ENCODE results near the gene PDE1A.

DNA sequence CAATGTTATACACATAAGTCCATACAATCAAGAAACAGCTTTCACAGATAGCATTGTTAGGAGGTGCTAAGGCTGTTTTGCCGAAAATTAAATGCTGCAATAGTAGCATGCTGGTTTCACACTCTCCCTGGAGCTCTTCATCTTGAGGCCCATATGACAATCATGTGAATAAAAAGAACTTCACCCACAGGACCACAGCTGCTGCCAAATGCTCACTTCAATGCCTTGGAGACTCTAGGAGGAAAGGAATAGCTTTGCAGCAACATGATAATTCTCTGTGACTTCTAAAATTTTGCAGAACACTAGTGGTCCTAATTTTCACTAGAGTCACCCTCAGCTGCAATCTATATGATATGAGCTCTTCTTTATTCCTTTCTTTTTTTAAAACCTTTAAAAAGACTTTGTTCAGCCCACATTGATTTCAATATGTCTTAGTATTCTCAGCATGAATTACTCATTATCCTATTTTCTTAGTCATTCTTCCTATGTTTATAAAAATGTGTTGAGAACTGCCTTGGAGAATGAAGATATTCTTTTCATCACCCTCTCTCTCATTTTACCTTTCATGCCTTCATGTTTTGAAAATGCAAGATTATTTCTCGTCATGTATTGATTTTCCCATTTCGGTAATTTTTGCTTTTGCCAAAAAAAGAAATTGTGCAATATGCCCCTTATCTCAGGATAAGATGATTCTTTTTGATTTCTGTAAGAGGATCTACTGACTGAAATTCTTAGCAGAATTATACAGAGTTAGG, 108.2 kb downstream of the PDE1A start:
- TF ChIP-seq, protein P1, sequence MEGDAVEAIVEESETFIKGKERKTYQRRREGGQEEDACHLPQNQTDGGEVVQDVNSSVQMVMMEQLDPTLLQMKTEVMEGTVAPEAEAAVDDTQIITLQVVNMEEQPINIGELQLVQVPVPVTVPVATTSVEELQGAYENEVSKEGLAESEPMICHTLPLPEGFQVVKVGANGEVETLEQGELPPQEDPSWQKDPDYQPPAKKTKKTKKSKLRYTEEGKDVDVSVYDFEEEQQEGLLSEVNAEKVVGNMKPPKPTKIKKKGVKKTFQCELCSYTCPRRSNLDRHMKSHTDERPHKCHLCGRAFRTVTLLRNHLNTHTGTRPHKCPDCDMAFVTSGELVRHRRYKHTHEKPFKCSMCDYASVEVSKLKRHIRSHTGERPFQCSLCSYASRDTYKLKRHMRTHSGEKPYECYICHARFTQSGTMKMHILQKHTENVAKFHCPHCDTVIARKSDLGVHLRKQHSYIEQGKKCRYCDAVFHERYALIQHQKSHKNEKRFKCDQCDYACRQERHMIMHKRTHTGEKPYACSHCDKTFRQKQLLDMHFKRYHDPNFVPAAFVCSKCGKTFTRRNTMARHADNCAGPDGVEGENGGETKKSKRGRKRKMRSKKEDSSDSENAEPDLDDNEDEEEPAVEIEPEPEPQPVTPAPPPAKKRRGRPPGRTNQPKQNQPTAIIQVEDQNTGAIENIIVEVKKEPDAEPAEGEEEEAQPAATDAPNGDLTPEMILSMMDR (IDR thresholded peaks at IDR 0.05) = no peak
- TF ChIP-seq POLR2A (IDR thresholded peaks at IDR 0.05) = no peak

Measured in esophagus squamous epithelium (tissue), 4 donors.